WTC11 (cell line): Measurements from ENCODE around the gene ATXN7.

Experiments used
- ARID4B ChIP-seq: sonication (generic); formaldehyde crosslinking; IDR thresholded peaks from 2 replicates; pipeline ENCODE4 v1.8.0; 2023; ENCODE audit warnings: missing genetic modification reagents, mild to moderate bottlenecking, borderline replicate concordance
- CTCF ChIP-seq: fragments of 200-600 bp; IDR thresholded peaks from 2 replicates; pipeline ENCODE4 v1.8.0; 2022; ENCODE audit warnings: antibody characterized with exemption
- ELF4 ChIP-seq: sonication (generic); formaldehyde crosslinking; IDR thresholded peaks from 2 replicates; pipeline ENCODE4 v1.8.1; 2022; ENCODE audit warnings: low read depth, mild to moderate bottlenecking, moderate library complexity, missing genetic modification reagents
- IRF2 ChIP-seq: sonication (generic); formaldehyde crosslinking; IDR thresholded peaks from 2 replicates; pipeline ENCODE4 v1.8.0; 2022; ENCODE audit warnings: low read depth, missing genetic modification reagents, borderline replicate concordance
- JUN ChIP-seq: sonication (generic); formaldehyde crosslinking; IDR thresholded peaks from 2 replicates; pipeline ENCODE4 v1.8.0; 2023; ENCODE audit warnings: mild to moderate bottlenecking, missing genetic modification reagents
- KAT7 ChIP-seq: sonication (generic); formaldehyde crosslinking; IDR thresholded peaks from 2 replicates; pipeline ENCODE4 v1.8.1; 2023; ENCODE audit warnings: missing genetic modification reagents, mild to moderate bottlenecking, borderline replicate concordance
- MAX ChIP-seq: sonication (generic); formaldehyde crosslinking; IDR thresholded peaks from 2 replicates; pipeline ENCODE4 v1.8.0; 2022; ENCODE audit warnings: mild to moderate bottlenecking, missing genetic modification reagents
- PRDM15 ChIP-seq: sonication (generic); formaldehyde crosslinking; IDR thresholded peaks from 2 replicates; pipeline ENCODE4 v1.8.0; 2022; ENCODE audit warnings: missing genetic modification reagents
- PREB ChIP-seq: sonication (generic); formaldehyde crosslinking; IDR thresholded peaks from 2 replicates; pipeline ENCODE4 v1.8.1; 2022; ENCODE audit warnings: mild to moderate bottlenecking, missing genetic modification reagents, moderate library complexity, borderline replicate concordance
- USF2 ChIP-seq: sonication (generic); formaldehyde crosslinking; IDR thresholded peaks from 2 replicates; pipeline ENCODE4 v1.8.1; 2023; ENCODE audit warnings: mild to moderate bottlenecking, missing genetic modification reagents, moderate library complexity
- ZNF138 ChIP-seq: sonication (generic); formaldehyde crosslinking; conservative IDR thresholded peaks from 2 replicates; pipeline ENCODE4 v1.8.1; 2022; ENCODE audit warnings: mild to moderate bottlenecking, moderate library complexity, missing genetic modification reagents
- ZNF232 ChIP-seq: sonication (generic); formaldehyde crosslinking; IDR thresholded peaks from 2 replicates; pipeline ENCODE4 v1.8.0; 2022; ENCODE audit warnings: mild to moderate bottlenecking, missing genetic modification reagents
- ZNF263 ChIP-seq: sonication (generic); formaldehyde crosslinking; IDR thresholded peaks from 2 replicates; pipeline ENCODE4 v1.8.1; 2022; ENCODE audit warnings: low read depth, mild to moderate bottlenecking, moderate library complexity, missing genetic modification reagents

GRCh38 chr3:63995086-63995485 is 131.4 kb downstream of the ATXN7 start:
- TF ChIP-seq CTCF (no peak), PRDM15 (CRISPR knock-in tag) (no peak), ZNF263 (CRISPR knock-in tag) (no peak), ELF4 (CRISPR knock-in tag) (no peak), JUN (CRISPR knock-in tag) (no peak), PREB (no peak), IRF2 (CRISPR knock-in tag) (no peak), USF2 (CRISPR knock-in tag) (no peak), KAT7 (CRISPR knock-in tag) (no peak), ZNF138 (CRISPR knock-in tag) (no peak), MAX (CRISPR knock-in tag) (no peak), ZNF232 (CRISPR knock-in tag) (no peak), ARID4B (no peak)
